Bronchial epithelial cell (primary cell): ENCODE measurements around the gene CSK. TPM values are rescaled to one million over a fixed set of nuclear protein-coding genes. Genes with fewer than 3 reads are reported as not detected.

ENCODE experiments used
- DNase-seq: peaks from one replicate; pipeline ENCODE4 v3.0.0-alpha.2; 2010; ENCODE audit warnings: low read depth
- FAIRE-seq: peaks from 2 replicates; lab custom pipeline; 2011; peaks lifted over from hg19 to GRCh38; lab: Jason Lieb, UNC
- H3K27me3 ChIP-seq: 2 replicates; pipeline ENCODE4 v1.5.1; 2011; ENCODE audit warnings: low read length; ENCODE audit not compliant: control insufficient read depth, insufficient read depth
- H3K36me3 ChIP-seq: 2 replicates; pipeline ENCODE4 v1.5.1; 2011; ENCODE audit warnings: low read length; ENCODE audit not compliant: control insufficient read depth, insufficient read depth
- H3K4me3 ChIP-seq: 2 replicates; pipeline ENCODE4 v1.5.1; 2011; ENCODE audit warnings: mild to moderate bottlenecking, low read depth, low read length, control low read depth
- CTCF ChIP-seq: IDR thresholded peaks from 2 replicates; pipeline ENCODE4 v1.5.1; 2011; ENCODE audit warnings: mild to moderate bottlenecking, moderate library complexity, low read length, control low read depth, inconsistent platforms; ENCODE audit not compliant: insufficient read depth, severe bottlenecking
- total RNA-seq: library from RNA; depleted of rRNA; stranded (reverse); fragments of >200 nt; gene quantifications from 2 replicates; pipeline ENCODE4 v1.2.1, GENCODE V29; 2014

Gene CSK
- total RNA-seq, 1 donor from 2014 or later, result 29.2 TPM

DNA sequence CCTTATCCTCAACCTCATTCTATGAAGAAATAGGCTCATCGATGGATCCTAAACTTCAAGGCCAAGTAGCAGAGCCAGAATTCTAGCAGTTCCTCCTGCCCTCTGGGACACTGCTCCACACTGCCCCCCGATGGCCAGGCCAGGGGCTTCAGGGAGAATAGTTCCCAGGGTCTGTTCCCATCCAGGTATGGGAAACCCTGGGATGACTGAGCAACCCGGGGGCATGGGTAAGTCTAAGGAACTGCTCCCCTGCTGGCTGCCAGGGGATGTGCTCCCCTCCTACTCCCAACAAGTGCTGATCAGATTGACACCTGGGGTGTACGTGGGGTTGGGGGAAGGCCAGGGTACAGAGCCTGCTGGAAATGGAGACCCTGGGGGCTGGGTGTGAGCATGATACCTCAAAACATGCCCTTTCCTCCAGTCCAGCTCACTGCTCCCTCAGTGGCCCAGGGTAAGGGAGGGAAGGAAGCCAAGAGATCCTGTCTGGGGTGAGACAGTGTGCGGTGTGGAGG, 53.5 kb downstream of the CSK start:
- peak; percentile 43 for FAIRE-seq
- TF ChIP-seq CTCF, result peak; percentile 83
- H3K27me3 ChIP-seq, result no peaks in the 10 kb centered on the region
- DNase-seq, result peak; percentile 68
- peaks cover 14% of the 10 kb centered on the region for H3K36me3 ChIP-seq
- no peak overlapping the region for H3K4me3 ChIP-seq

DNA sequence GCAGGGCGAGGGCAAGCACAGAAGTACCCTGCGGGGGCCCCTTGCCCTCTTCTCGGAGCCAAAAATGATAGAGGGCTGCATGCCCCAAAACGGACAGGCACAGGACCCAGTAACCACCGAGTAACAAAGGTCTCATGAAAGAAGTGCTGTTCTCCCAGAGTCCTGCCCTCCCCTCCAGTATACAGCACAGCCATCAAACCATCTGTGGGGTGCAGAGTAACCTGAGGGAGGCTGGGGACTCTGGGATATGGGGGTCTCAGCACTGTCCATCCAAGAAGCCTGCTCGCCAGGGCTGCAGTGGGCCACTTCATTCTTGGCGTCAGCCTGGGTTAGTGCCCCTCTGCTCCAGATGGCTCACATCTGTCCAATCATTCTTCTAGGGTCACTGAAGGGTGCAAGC, 55.0 kb downstream of the CSK start:
- H3K36me3 ChIP-seq, result peaks cover 20% of the 10 kb centered on the region
- FAIRE-seq (no peak), DNase-seq (no peak)
- H3K27me3 ChIP-seq, result no peaks in the 10 kb centered on the region
- TF ChIP-seq CTCF, result no peak
- H3K4me3 ChIP-seq, result no peak overlapping the region

- peaks cover 21% of the 10 kb centered on the region for H3K36me3 ChIP-seq
- FAIRE-seq (no peak), DNase-seq (no peak)
- no peak for TF ChIP-seq CTCF
- H3K4me3 ChIP-seq, result no peak overlapping the region
- H3K27me3 ChIP-seq, result no peaks in the 10 kb centered on the region
Observed at GRCh38 chr15:74837482-74838136, 55.7 kb downstream of the CSK start.

DNA sequence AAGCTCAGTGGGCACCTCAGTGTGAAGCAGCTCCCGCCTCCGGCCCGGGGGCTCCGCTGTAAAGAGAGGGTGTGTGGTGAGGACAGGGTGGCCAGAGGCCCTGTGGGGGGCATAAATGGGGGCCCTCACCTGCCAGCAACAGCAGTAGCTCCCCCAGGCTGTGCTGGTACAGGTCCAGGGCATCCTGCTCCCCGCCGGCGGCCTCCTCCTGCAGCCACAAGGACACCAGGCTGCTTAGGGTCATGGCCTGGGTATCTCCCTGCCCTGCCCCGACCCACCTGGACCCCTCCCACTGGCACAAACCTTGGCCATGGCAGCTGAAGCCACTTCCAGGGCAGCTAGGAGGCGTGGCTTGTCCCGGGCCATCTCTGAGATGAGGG, 56.2 kb downstream of the CSK start:
- no peak for TF ChIP-seq CTCF
- Histone ChIP-seq H3K36me3 (peaks cover 21% of the 10 kb centered on the region), H3K4me3 (no peak overlapping the region), H3K27me3 (no peaks in the 10 kb centered on the region)
- FAIRE-seq (no peak), DNase-seq (no peak)

- peaks cover 21% of the 10 kb centered on the region for H3K36me3 ChIP-seq
- no peak for FAIRE-seq
- no peak overlapping the region for H3K4me3 ChIP-seq
- H3K27me3 ChIP-seq, result no peaks in the 10 kb centered on the region
- no peak for TF ChIP-seq CTCF
- no peak for DNase-seq
Observed at GRCh38 chr15:74838746-74839525, 57.1 kb downstream of the CSK start.
